ENCODE data around the gene DNMT3A.
"Not testable (repeated sequence)": the region's sequence is repeated elsewhere in the genome, so short reads cannot be mapped to it uniquely, and the experiment has no call there.

DNMT3A gene

DNA sequence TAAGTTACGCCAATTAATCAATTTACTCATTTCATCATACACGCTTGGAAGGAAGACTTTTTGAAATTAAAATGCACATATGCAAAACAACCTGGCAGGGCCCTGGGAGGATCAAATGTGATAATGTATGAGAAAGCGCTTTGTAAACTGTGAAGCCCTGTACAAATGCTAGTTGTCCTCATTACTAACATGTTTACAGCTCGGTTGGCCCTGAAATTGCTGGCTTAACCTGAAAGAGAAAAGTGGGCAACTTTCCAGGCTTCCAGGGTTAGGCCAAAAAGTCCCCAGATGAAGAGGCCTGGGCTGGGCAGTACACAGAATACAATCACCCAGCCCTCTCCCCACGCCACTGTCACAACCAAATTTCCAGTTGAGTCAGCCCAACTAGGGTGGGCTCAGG, 60.2 kb downstream of the DNMT3A start:
- Mint-ChIP-seq H3K4me1 (peaks cover 69% of the 10 kb centered on the region), H3K9me3 (no peaks in the 10 kb centered on the region), H3K4me3 (no peak overlapping the region), H3K36me3 (peaks cover 9% of the 10 kb centered on the region), H3K27me3 (no peaks in the 10 kb centered on the region), H3K27ac (no peak overlapping the region)

GRCh38 chr2:25280051-25280687, 61.6 kb downstream of the DNMT3A start:
- Mint-ChIP-seq H3K4me3 (no peak overlapping the region), H3K9me3 (no peaks in the 10 kb centered on the region), H3K27me3 (no peaks in the 10 kb centered on the region), H3K4me1 (peaks cover 70% of the 10 kb centered on the region), H3K36me3 (peaks cover 9% of the 10 kb centered on the region), H3K27ac (peak overlapping the region; percentile 66)

DNA sequence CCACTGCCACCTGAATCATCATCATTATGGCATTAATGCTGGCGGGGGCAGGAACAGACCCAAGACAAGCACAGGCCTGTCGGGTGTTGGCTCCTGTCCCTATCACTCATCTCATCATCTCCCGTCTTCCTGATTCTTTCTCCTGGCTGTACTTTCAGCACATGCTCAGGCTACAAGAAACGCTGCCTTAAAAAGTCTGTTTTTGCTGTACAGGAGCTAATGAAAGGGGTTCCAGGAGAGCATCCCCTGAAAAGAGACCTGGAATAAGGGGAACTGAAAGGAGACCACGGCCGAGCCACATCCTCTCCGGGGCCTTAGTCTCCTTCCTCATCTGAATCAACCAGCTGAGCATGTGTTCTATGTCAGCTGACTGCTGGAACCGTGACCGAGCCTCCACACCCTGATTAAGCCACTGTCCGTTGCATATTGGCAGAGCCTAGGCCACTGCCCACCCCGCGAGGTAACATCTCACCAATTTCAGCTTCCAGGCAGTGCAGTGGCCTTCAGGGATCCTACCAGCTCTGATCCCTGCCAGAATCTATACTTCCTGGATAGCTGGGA, 62.6 kb downstream of the DNMT3A start:
- Mint-ChIP-seq H3K4me3 (peak overlapping the region; percentile 66), H3K27me3 (no peaks in the 10 kb centered on the region), H3K4me1 (peaks cover 73% of the 10 kb centered on the region), H3K27ac (peak overlapping the region; percentile 92), H3K36me3 (peaks cover 9% of the 10 kb centered on the region), H3K9me3 (no peaks in the 10 kb centered on the region)

GRCh38 chr2:25276569-25277465, 64.9 kb downstream of the DNMT3A start:
- peaks cover 85% of the 10 kb centered on the region for H3K4me1 Mint-ChIP-seq

GRCh38 chr2:25275575-25275965, 66.2 kb downstream of the DNMT3A start:
- peaks cover 13% of the 10 kb centered on the region for H3K36me3 Mint-ChIP-seq
- no peaks in the 10 kb centered on the region for H3K9me3 Mint-ChIP-seq
- peak overlapping the region; percentile 16 for H3K4me3 Mint-ChIP-seq
- peak overlapping the region; percentile 64 for H3K27ac Mint-ChIP-seq
- H3K27me3 Mint-ChIP-seq: no peaks in the 10 kb centered on the region
- H3K4me1 Mint-ChIP-seq: peaks cover 80% of the 10 kb centered on the region

More at GRCh38 chr2:25276569-25277465, 64.9 kb downstream of the DNMT3A start:
- no peaks in the 10 kb centered on the region for H3K9me3 Mint-ChIP-seq
- no peaks in the 10 kb centered on the region for H3K27me3 Mint-ChIP-seq
- peaks cover 12% of the 10 kb centered on the region for H3K36me3 Mint-ChIP-seq
- peak overlapping the region; percentile 61 for H3K4me3 Mint-ChIP-seq
- peak overlapping the region; percentile 95 for H3K27ac Mint-ChIP-seq

- peaks cover 14% of the 10 kb centered on the region for H3K36me3 Mint-ChIP-seq
- H3K27me3 Mint-ChIP-seq: no peaks in the 10 kb centered on the region
- peak overlapping the region; percentile 16 for H3K4me3 Mint-ChIP-seq
- peaks cover 80% of the 10 kb centered on the region for H3K4me1 Mint-ChIP-seq
- no peaks in the 10 kb centered on the region for H3K9me3 Mint-ChIP-seq
- H3K27ac Mint-ChIP-seq: peak overlapping the region; percentile 93
Observed at GRCh38 chr2:25274868-25275574, 66.7 kb downstream of the DNMT3A start.

- Mint-ChIP-seq H3K4me3 (peak overlapping the region; percentile 85), H3K9me3 (no peaks in the 10 kb centered on the region), H3K27me3 (no peaks in the 10 kb centered on the region), H3K4me1 (peaks cover 80% of the 10 kb centered on the region), H3K27ac (peak overlapping the region; percentile 93), H3K36me3 (peaks cover 17% of the 10 kb centered on the region)
Observed at GRCh38 chr2:25273985-25274535, 67.7 kb downstream of the DNMT3A start.

- Mint-ChIP-seq H3K27ac (peak overlapping the region; percentile 93), H3K36me3 (peaks cover 16% of the 10 kb centered on the region), H3K4me1 (peaks cover 78% of the 10 kb centered on the region)
- not testable (repeated sequence) for H3K27me3 Mint-ChIP-seq, H3K4me3 Mint-ChIP-seq, H3K9me3 Mint-ChIP-seq
Observed at GRCh38 chr2:25272705-25273104, 69.0 kb downstream of the DNMT3A start.

- Mint-ChIP-seq H3K27ac (no peak overlapping the region), H3K4me3 (no peak overlapping the region), H3K36me3 (peaks cover 20% of the 10 kb centered on the region), H3K4me1 (peaks cover 79% of the 10 kb centered on the region), H3K27me3 (no peaks in the 10 kb centered on the region), H3K9me3 (no peaks in the 10 kb centered on the region)
Observed at GRCh38 chr2:25270061-25270460, 71.7 kb downstream of the DNMT3A start.

DNA sequence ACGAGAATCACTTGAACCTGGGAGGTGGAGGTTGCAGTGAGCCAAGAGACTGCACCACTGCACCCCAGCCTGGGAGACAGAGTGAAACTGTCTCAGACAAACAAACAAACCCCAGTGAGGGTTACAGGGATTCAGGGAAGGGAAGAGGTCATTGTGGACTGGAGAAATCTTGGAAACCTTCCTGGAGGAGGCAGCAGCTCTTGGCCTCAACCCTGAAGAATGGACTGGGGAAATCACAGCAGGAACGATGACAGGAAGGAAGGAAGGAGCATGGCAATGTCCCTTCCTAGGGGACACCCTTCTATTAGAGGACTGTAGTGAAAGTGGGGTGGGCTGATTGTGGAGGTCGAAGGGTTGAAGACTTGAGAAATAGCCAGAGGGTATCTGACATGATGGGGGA, 72.5 kb downstream of the DNMT3A start:
- Mint-ChIP-seq H3K36me3 (peaks cover 20% of the 10 kb centered on the region), H3K9me3 (no peaks in the 10 kb centered on the region), H3K4me1 (peaks cover 75% of the 10 kb centered on the region), H3K27me3 (no peaks in the 10 kb centered on the region), H3K27ac (peak overlapping the region; percentile 32), H3K4me3 (no peak overlapping the region)

DNA sequence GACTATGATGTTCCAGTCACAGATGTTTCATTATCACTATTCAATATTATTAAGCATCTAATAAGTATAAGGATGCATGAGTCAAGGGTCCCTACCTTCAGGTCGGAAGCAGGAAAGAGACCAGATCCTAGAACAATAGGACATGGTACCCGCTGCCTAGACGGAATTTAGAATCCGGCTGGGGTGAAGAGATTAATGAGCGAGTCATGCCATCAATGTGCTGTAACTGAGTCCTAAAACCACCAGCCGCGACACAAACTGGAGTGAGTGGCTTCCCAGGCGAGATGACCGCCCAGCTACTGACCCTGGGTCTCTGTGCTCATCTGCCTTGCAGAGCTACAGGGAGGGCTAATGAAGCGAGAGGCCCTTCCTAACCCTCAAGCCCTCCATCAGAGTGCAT, 73.6 kb downstream of the DNMT3A start:
- peaks cover 19% of the 10 kb centered on the region for H3K36me3 Mint-ChIP-seq
- H3K27ac Mint-ChIP-seq: peak overlapping the region; percentile 87
- H3K4me1 Mint-ChIP-seq: peaks cover 72% of the 10 kb centered on the region
- no peaks in the 10 kb centered on the region for H3K9me3 Mint-ChIP-seq
- no peak overlapping the region for H3K4me3 Mint-ChIP-seq
- H3K27me3 Mint-ChIP-seq: no peaks in the 10 kb centered on the region

DNA sequence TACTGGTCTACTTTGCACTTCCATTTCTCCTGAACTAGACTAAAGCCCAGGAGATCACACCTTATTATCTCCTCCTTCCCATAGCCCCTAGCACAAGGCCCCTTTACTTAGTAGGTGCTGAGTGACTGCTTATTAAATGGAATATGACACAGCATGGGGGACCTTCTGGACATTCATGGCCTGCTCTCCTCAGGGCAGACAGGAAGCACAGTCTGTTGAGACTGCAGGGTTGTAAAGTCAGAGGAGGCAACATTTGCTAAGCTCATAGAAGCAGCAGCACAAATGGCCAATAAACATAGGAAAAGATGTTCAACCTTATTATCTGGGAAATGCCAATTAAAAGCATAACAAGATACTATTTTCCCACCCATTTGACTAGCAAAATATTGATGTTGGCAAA, 75.3 kb downstream of the DNMT3A start:
- H3K27ac Mint-ChIP-seq: peak overlapping the region; percentile 10
- H3K4me3 Mint-ChIP-seq: peak overlapping the region; percentile 37
- H3K27me3 Mint-ChIP-seq: no peaks in the 10 kb centered on the region
- H3K36me3 Mint-ChIP-seq: peaks cover 16% of the 10 kb centered on the region
- H3K9me3 Mint-ChIP-seq: no peaks in the 10 kb centered on the region
- peaks cover 72% of the 10 kb centered on the region for H3K4me1 Mint-ChIP-seq

GRCh38 chr2:25265802-25266201, 75.9 kb downstream of the DNMT3A start:
- peaks cover 72% of the 10 kb centered on the region for H3K4me1 Mint-ChIP-seq
- peak overlapping the region; percentile 8 for H3K27ac Mint-ChIP-seq
- H3K27me3 Mint-ChIP-seq: no peaks in the 10 kb centered on the region
- H3K4me3 Mint-ChIP-seq: peak overlapping the region; percentile 33
- peaks cover 16% of the 10 kb centered on the region for H3K36me3 Mint-ChIP-seq
- no peaks in the 10 kb centered on the region for H3K9me3 Mint-ChIP-seq

DNA sequence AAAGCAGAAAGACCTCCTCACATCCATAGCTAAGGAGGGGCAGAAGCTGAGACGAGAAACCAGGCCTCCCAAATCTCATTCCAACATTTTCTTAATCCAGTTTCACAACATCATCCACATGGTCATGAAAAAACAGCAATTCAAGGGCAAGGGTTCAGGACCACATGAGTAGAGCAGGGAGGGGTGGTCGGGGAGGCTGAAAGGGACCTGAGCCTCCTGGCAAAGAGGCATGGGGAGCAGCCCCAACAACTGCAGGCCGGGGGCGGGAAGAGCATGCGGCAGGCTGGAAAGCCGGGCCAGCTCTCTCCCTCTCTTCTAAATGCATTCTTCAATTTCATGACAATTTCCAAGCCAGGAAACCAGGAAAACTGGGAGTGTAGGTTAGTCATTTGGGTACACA, 76.7 kb downstream of the DNMT3A start:
- no peaks in the 10 kb centered on the region for H3K9me3 Mint-ChIP-seq
- no peak overlapping the region for H3K4me3 Mint-ChIP-seq
- H3K27ac Mint-ChIP-seq: no peak overlapping the region
- no peaks in the 10 kb centered on the region for H3K27me3 Mint-ChIP-seq
- peaks cover 14% of the 10 kb centered on the region for H3K36me3 Mint-ChIP-seq
- peaks cover 69% of the 10 kb centered on the region for H3K4me1 Mint-ChIP-seq

DNA sequence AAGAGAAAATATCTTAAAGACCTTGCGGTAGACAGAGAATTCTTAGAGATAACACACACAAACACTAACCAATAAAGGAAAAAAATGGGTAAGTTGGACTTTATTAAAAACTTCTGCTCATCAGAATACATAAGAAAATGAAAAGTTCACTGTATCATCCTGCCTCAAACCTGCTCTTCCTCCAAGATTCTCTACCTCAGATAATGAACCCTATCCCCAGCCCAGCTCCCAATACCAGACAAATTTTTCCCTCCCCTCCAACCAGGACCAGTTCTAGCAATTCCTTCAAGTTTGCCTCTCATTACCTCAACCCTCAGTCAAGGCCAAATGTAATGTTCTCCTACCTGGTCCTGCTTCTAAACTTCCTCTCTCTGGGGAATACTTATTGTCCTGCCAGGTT, 79.4 kb downstream of the DNMT3A start:
- Mint-ChIP-seq H3K36me3 (peaks cover 8% of the 10 kb centered on the region), H3K4me1 (peaks cover 54% of the 10 kb centered on the region), H3K27ac (peak overlapping the region; percentile 63), H3K9me3 (no peaks in the 10 kb centered on the region), H3K27me3 (no peaks in the 10 kb centered on the region), H3K4me3 (no peak overlapping the region)
